Midbrain (tissue), 1 donor: ENCODE results near the gene CDC42SE2.
"Not testable (repeated sequence)": the region's sequence is repeated elsewhere in the genome, so short reads cannot be mapped to it uniquely, and the experiment has no call there.

Experiments
- DNase-seq: peaks from one replicate; lab custom pipeline; 2025; lab: John Stamatoyannopoulos, UW

Gene CDC42SE2

GRCh38 chr5:131277875-131278740 is 14.3 kb downstream of the CDC42SE2 start:
- DNase-seq = no peak

- DNase-seq = not testable (repeated sequence)
Observed at GRCh38 chr5:131278741-131279124, 14.9 kb downstream of the CDC42SE2 start.

GRCh38 chr5:131279204-131279603 is 15.4 kb downstream of the CDC42SE2 start:
- no peak for DNase-seq

- no peak for DNase-seq
Observed at GRCh38 chr5:131280417-131280816, 16.6 kb downstream of the CDC42SE2 start.

- no peak for DNase-seq
Observed at GRCh38 chr5:131281133-131281867, 17.4 kb downstream of the CDC42SE2 start.

- no peak for DNase-seq
Observed at GRCh38 chr5:131281868-131282234, 18.0 kb downstream of the CDC42SE2 start.

GRCh38 chr5:131282235-131282634 is 18.4 kb downstream of the CDC42SE2 start:
- no peak for DNase-seq

- no peak for DNase-seq
Observed at GRCh38 chr5:131285703-131286399, 22.0 kb downstream of the CDC42SE2 start.

- DNase-seq = no peak
Observed at GRCh38 chr5:131286400-131286715, 22.5 kb downstream of the CDC42SE2 start.

- DNase-seq = no peak
Observed at GRCh38 chr5:131288328-131288727, 24.5 kb downstream of the CDC42SE2 start.

- no peak for DNase-seq
Observed at GRCh38 chr5:131289738-131290137, 25.9 kb downstream of the CDC42SE2 start.

GRCh38 chr5:131296213-131296672 is 32.4 kb downstream of the CDC42SE2 start:
- no peak for DNase-seq

GRCh38 chr5:131297886-131298285 is 34.0 kb downstream of the CDC42SE2 start:
- no peak for DNase-seq

GRCh38 chr5:131299465-131299864 is 35.6 kb downstream of the CDC42SE2 start:
- no peak for DNase-seq

GRCh38 chr5:131302506-131302905 is 38.7 kb downstream of the CDC42SE2 start:
- no peak for DNase-seq

- no peak for DNase-seq
Observed at GRCh38 chr5:131303537-131303936, 39.7 kb downstream of the CDC42SE2 start.

- DNase-seq = no peak
Observed at GRCh38 chr5:131304414-131304813, 40.6 kb downstream of the CDC42SE2 start.

GRCh38 chr5:131305138-131305689 is 41.4 kb downstream of the CDC42SE2 start:
- DNase-seq = no peak

GRCh38 chr5:131305906-131306305 is 42.1 kb downstream of the CDC42SE2 start:
- DNase-seq = no peak

- DNase-seq = not testable (repeated sequence)
Observed at GRCh38 chr5:131312235-131312772, 48.5 kb downstream of the CDC42SE2 start.

- DNase-seq = no peak
Observed at GRCh38 chr5:131316026-131316425, 52.2 kb downstream of the CDC42SE2 start.

GRCh38 chr5:131316822-131317221 is 53.0 kb downstream of the CDC42SE2 start:
- DNase-seq = no peak
